Keratinocyte (primary cell): Measurements from ENCODE around the gene LHPP. TPM values are rescaled to one million over a fixed set of nuclear protein-coding genes. Genes with fewer than 3 reads are reported as not detected.

Source experiments
- DNase-seq: peaks from one replicate; pipeline ENCODE4 v3.0.0-alpha.2; 2011; ENCODE audit warnings: low read depth, missing footprints, low spot score
- FAIRE-seq: peaks from 2 replicates; lab custom pipeline; 2011; peaks lifted over from hg19 to GRCh38; lab: Jason Lieb, UNC
- H2AFZ ChIP-seq: 2 replicates; pipeline ENCODE4 v1.6.0; 2012; ENCODE audit warnings: low read length, control low read depth, inconsistent platforms; ENCODE audit not compliant: control insufficient read depth
- H3K27ac ChIP-seq: 2 replicates; pipeline ENCODE4 v1.5.1; 2011; ENCODE audit warnings: low read length; ENCODE audit not compliant: control insufficient read depth, insufficient read depth
- H3K27me3 ChIP-seq: 3 replicates; pipeline ENCODE4 v1.6.0; 2011; ENCODE audit warnings: low read length; ENCODE audit not compliant: control insufficient read depth, insufficient read depth; ENCODE audit errors: extremely low read depth
- H3K36me3 ChIP-seq, 2 experiments: 2 replicates in 1 of 2; 3 replicates in 1 of 2; pipeline ENCODE4 v1.5.1; 2011; ENCODE audit warnings: low read length in 2 of 2, mild to moderate bottlenecking in 1 of 2; ENCODE audit not compliant: control insufficient read depth in 2 of 2, insufficient read depth in 2 of 2; ENCODE audit errors: extremely low read depth in 1 of 2
- H3K4me1 ChIP-seq: 3 replicates; pipeline ENCODE4 v1.5.1; 2011; ENCODE audit warnings: low read length; ENCODE audit not compliant: control insufficient read depth, insufficient read depth; ENCODE audit errors: extremely low read depth
- H3K4me2 ChIP-seq: 3 replicates; pipeline ENCODE4 v1.6.0; 2011; ENCODE audit warnings: low read depth, low read length; ENCODE audit not compliant: control insufficient read depth, insufficient read depth; ENCODE audit errors: extremely low read depth
- H3K4me3 ChIP-seq, 3 experiments: fragments of 200-600 bp in 1 of 3; sonication (generic) in 1 of 3; 2 replicates in 2 of 3; 3 replicates in 1 of 3; pipeline ENCODE4 v1.5.1; 2011 to 2016; ENCODE audit warnings: low read length in 3 of 3, mild to moderate bottlenecking in 3 of 3, control low read depth in 2 of 3, inconsistent platforms in 1 of 3, low read depth in 1 of 3, mixed read lengths in 1 of 3, mixed run types in 1 of 3, moderate library complexity in 1 of 3; ENCODE audit not compliant: control insufficient read depth in 2 of 3, insufficient read depth in 2 of 3; ENCODE audit errors: extremely low read depth in 1 of 3
- H3K79me2 ChIP-seq: 2 replicates; pipeline ENCODE4 v1.6.0; 2012; ENCODE audit warnings: low read length; ENCODE audit not compliant: control insufficient read depth, insufficient read depth
- H3K9ac ChIP-seq: 3 replicates; pipeline ENCODE4 v1.6.0; 2011; ENCODE audit warnings: low read length; ENCODE audit not compliant: control insufficient read depth, insufficient read depth; ENCODE audit errors: extremely low read depth
- H3K9me1 ChIP-seq: 3 replicates; pipeline ENCODE4 v1.6.0; 2011; ENCODE audit warnings: low read length; ENCODE audit not compliant: control insufficient read depth, insufficient read depth; ENCODE audit errors: extremely low read depth
- H3K9me3 ChIP-seq: 2 replicates; pipeline ENCODE4 v1.5.1; 2012; ENCODE audit warnings: low read depth, low read length; ENCODE audit not compliant: control insufficient read depth
- H4K20me1 ChIP-seq: 3 replicates; pipeline ENCODE4 v1.6.0; 2011; ENCODE audit warnings: low read length; ENCODE audit not compliant: control insufficient read depth, insufficient read depth; ENCODE audit errors: extremely low read depth
- EZH2 ChIP-seq: IDR thresholded peaks from one replicate; pipeline ENCODE4 v1.6.1; 2012; ENCODE audit warnings: inconsistent platforms, mild to moderate bottlenecking, low read length, moderate library complexity
- dilution Hi-C: fragments of 300-500 bp; cut with MboI; formaldehyde crosslinking; loops from one replicate; pipeline ENCODE4 v1.7.0; 2020; ENCODE audit warnings: low sequenced_read_pairs; ENCODE audit not compliant: extremely low pct_ligation_motif_present
- polyA plus RNA-seq, 5 experiments: library from polyadenylated mRNA; depleted of rRNA in 3 of 5; stranded (reverse) in 3 of 5; stranded (forward) in 1 of 5; unstranded in 1 of 5; fragments of >200 nt; gene quantifications; 1 replicate in 1 of 5; 2 replicates in 3 of 5; 3 replicates in 1 of 5; pipeline versions ENCODE4 v1.2.1 to v1.2.3, GENCODE V29; 2011 to 2012; ENCODE audit warnings: missing spikeins in 2 of 5, low read depth in 1 of 5, low replicate concordance in 1 of 5
- TF ChIP-seq, protein P1 (sequence below), 3 experiments: IDR thresholded peaks in 1 of 3; conservative IDR thresholded peaks in 1 of 3; optimal IDR thresholded peaks in 1 of 3; 2 replicates in 2 of 3; 3 replicates in 1 of 3; pipeline versions ENCODE3 to v1.5.1; 2011; ENCODE audit warnings: low read length in 3 of 3, mild to moderate bottlenecking in 3 of 3, moderate library complexity in 2 of 3, control low read depth in 1 of 3, inconsistent platforms in 1 of 3; ENCODE audit not compliant: insufficient read depth in 2 of 3; ENCODE audit errors: extremely low read depth in 1 of 3

Gene LHPP
- polyA plus RNA-seq, 1 donor (not counting 4 experiments of a cell fraction or from before 2014, with no cell fraction given) = 13.1 TPM

- Histone ChIP-seq H3K9me3 (no peaks in the 10 kb centered on the region), H3K27me3 (no peaks in the 10 kb centered on the region), H3K36me3 (peaks cover 3 to 5% of the 10 kb centered on the region in 2 experiments), H3K9ac (no peak overlapping the region), H3K79me2 (no peaks in the 10 kb centered on the region), H4K20me1 (no peaks in the 10 kb centered on the region), H3K27ac (no peak overlapping the region), H3K4me1 (peaks cover 6% of the 10 kb centered on the region), H3K9me1 (no peaks in the 10 kb centered on the region), H2AFZ (no peak overlapping the region), H3K4me3 (no peak overlapping the region), H3K4me2 (no peak overlapping the region)
- dilution Hi-C loops = no loop called here
- DNase-seq (no peak), FAIRE-seq (no peak)
- TF ChIP-seq EZH2 = no peak
- TF ChIP-seq, protein P1, sequence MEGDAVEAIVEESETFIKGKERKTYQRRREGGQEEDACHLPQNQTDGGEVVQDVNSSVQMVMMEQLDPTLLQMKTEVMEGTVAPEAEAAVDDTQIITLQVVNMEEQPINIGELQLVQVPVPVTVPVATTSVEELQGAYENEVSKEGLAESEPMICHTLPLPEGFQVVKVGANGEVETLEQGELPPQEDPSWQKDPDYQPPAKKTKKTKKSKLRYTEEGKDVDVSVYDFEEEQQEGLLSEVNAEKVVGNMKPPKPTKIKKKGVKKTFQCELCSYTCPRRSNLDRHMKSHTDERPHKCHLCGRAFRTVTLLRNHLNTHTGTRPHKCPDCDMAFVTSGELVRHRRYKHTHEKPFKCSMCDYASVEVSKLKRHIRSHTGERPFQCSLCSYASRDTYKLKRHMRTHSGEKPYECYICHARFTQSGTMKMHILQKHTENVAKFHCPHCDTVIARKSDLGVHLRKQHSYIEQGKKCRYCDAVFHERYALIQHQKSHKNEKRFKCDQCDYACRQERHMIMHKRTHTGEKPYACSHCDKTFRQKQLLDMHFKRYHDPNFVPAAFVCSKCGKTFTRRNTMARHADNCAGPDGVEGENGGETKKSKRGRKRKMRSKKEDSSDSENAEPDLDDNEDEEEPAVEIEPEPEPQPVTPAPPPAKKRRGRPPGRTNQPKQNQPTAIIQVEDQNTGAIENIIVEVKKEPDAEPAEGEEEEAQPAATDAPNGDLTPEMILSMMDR (optimal IDR thresholded peaks at IDR 0.05 in 1 of 3, IDR thresholded peaks at IDR 0.05 in 1 of 3, conservative IDR thresholded peaks at IDR 0.05 in 1 of 3; ENCODE audit: extremely low read depth in 1 of 3, insufficient read depth in 2 of 3, low read length in 3 of 3) = no peak
Observed at GRCh38 chr10:124614003-124614659, 152.5 kb downstream of the LHPP start.

GRCh38 chr10:124615259-124615658 is 153.6 kb downstream of the LHPP start:
- peaks cover 3 to 5% of the 10 kb centered on the region in 2 experiments for H3K36me3 ChIP-seq
- DNase-seq (no peak), FAIRE-seq (no peak)
- no peak overlapping the region for H2AFZ ChIP-seq
- no peak overlapping the region for H3K4me2 ChIP-seq
- H3K4me1 ChIP-seq = peaks cover 15% of the 10 kb centered on the region
- dilution Hi-C loops = no loop called here
- H3K4me3 ChIP-seq = no peak overlapping the region
- no peaks in the 10 kb centered on the region for H3K79me2 ChIP-seq
- TF ChIP-seq, protein P1 (optimal IDR thresholded peaks at IDR 0.05 in 1 of 3, IDR thresholded peaks at IDR 0.05 in 1 of 3, conservative IDR thresholded peaks at IDR 0.05 in 1 of 3; ENCODE audit: extremely low read depth in 1 of 3, insufficient read depth in 2 of 3, low read length in 3 of 3) = no peak
- no peak for TF ChIP-seq EZH2
- H3K9me3 ChIP-seq = no peaks in the 10 kb centered on the region
- H3K27me3 ChIP-seq = no peaks in the 10 kb centered on the region
- H3K9me1 ChIP-seq = no peaks in the 10 kb centered on the region
- H4K20me1 ChIP-seq = no peaks in the 10 kb centered on the region
- no peak overlapping the region for H3K9ac ChIP-seq
- no peak overlapping the region for H3K27ac ChIP-seq
